ENCODE results near the gene CTSS.
"Not testable (repeated sequence)": the region's sequence is repeated elsewhere in the genome, so short reads cannot be mapped to it uniquely, and the experiment has no call there.

Gene CTSS

DNA sequence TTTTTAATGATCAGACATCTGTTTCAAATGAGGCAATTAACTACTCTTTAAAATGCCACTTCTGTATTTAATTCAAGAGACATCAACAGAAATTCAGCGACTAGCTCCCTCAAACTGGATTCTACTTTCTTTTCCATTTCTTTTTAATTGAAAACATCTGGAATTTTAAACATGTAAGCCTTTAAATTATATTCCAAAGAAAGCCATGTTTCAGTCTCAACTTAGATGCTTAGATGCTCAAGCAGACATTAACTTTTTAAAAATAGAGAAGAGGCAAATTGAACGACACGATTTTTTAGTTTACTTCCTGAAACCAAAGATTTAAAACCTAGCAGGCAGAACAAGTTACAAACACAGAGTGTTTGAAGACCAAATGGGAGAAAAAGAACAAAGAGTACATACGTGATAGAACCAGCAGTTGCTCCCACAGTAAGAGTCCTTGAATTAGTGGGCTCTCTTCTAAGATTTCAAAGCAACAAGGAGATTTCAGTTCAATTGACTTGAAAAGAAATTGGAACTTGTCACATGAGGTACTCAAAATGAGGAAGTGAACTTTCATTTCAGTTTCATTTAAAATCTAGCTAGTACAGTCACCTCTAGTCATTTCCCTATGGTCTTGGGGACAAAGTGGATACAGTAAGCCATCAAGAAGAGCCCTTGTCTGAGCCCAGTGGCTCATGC, at the start of gene CTSS:
Gene CTSS (minus strand): TSS at position 483 of the 681 bp plus-strand sequence. CDS start 1,015 bp downstream, outside the sequence.
- DNase-seq, result peak; percentile 97

DNA sequence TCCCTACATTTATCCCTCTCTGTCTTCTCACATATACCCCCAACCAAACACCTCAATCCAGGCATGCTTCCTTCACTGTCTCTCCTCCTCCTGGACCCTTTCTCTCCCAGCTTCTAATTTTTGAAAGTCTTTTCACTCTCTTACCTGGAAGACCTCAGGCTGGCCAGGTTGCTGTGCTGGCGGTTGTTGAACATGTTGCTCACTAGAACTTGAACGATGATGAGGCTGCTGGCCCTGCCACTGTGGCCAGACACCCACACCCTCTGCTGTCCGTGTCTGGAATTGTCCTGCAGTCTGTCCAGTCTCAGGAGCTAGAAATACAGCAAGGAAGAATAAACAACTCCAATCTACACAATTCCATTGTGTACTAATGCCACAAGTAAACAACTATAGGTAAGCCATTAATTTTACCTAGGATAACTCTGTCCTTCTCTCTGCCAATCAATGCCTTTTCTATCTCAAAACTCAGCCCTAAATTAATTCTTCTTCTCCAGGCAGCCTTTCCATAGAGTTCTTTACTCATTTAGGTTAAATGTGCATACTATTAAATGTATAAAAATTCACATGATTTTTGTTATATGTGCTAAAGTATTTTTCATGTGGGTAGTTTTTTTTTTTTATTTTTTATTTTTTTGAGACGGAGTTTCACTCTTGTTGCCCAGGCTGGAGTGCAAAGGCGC, 47.6 kb upstream of the CTSS start:
- peak; percentile 70 for DNase-seq

DNA sequence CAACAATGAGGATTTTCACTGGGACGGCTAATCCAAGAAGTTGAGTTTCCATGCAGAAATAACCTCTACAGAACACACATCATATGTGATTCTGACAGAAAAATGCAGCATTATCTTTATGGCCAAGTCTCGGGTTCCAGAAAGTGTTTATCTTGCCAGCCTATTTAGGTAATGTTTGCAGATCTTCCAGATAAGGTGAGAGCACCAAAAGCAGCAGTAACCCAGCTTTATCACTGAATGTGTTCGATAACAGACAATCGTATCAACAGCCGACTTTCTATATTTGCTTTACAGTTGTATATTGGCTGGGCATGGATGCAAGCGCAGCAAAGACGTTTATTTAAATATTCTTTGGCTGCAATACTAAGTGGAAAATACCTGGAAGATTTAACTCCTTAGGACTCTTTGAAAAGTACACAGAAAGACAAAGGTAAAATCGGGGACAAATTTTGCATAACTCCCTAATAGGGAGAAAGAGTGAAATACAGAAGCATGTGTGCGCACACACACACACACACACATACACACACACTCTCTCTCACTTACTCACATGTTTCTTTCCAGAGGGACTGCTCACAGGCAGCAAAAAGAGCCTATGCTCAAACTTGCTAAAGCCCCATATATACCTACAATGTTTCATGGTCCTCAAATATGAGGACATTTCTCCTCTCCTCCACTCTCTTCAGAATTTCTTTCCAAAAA, 45.5 kb upstream of the CTSS start:
- no peak for DNase-seq

DNA sequence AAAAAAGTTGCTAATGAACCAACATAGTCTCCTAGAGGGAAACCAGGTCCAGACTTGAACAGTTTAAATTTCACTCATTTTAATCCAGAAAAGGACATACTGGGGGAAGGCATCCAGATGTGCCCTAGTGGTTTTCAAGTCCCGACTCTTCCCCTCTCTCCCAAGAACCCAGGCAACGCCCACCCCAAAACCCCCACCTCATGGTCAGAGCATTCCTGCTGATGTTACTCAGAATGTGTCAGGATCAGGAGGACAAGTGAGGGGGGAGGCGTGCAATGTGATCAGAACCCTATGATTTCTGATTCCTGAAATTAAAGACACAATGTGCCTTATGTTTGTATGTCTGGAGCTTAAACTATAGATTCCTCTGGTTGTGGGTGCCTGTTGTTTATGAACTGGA, 44.1 kb upstream of the CTSS start:
- no peak for DNase-seq

DNA sequence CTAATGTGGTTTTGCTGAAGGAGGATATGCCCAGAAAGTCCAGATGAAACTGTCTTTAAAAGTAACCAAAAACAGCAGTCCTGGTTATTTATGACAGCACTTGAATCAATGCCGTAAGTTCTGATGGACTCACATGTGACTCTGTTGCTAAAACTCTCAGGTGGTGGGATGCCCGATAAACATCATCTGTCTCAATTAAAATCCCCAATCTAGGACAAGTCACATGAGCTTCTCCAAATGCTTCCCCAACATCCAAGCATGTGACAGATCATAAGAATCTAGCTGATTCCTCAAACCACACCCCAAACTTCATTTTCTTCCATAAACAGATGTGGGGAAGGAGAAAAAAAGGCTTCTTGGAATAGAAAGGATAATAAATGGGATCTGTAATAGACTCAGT, 43.3 kb upstream of the CTSS start:
- peak; percentile 15 for DNase-seq

DNA sequence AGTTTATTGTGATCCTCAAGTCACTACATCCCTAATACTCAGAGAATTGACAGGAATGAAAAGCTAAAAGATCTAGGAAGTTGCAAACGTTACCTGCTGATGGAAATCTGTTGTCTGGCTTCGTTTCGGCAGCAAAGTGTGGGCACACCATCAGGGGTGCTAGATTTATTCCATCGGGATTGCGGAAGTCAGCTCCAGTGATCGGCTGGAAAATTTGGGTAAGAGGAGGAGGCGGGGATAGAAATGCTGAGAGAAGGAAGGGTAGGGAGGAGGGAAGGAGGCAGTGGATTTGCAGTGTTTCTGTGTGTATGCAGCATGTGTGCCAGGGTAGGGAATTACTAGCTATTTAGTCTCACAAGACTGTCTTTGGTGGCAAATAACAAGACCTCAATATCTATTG, 42.5 kb upstream of the CTSS start, which contains the start of gene CTSK:
Gene CTSK (minus strand): TSS at position 140 of the 400 bp plus-strand sequence. CDS start 1,455 bp downstream, outside the sequence.
- peak; percentile 16 for DNase-seq

DNA sequence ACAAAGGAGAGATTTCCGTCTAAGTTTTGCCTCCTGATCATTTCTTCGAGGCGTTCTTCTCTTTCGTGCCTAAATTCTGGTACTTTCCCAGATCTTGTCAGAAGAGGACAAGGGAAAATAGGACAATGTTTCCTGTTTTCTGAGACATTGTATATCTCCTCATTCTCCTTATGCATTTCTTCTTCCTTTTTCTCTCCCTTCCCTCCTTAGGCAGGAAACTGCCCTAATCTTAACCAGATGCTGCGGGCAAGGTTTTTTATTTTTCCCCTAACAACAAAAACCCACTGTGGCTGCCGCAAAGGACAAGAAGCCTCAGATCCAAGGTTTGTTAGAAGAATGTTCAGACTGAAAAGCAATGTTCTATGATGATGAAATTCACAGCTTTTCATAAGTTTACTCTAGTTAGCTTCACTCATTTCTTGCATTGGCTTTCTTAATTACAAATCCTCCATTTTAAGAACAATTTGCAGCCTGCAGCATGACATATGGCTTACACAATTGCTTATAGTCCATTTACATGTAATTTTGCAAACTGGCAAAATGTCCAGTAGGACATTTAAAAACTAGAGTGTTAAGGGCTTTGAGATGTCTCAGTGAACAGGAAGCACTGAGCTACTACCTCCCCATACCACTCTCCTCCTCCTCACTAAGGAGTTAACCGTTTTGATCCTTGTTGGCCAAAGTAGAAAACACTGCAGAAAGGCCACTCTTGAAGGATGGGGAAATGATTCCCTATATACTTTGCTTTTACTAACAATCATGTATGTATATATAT, 41.9 kb upstream of the CTSS start:
- peak; percentile 53 for DNase-seq

DNA sequence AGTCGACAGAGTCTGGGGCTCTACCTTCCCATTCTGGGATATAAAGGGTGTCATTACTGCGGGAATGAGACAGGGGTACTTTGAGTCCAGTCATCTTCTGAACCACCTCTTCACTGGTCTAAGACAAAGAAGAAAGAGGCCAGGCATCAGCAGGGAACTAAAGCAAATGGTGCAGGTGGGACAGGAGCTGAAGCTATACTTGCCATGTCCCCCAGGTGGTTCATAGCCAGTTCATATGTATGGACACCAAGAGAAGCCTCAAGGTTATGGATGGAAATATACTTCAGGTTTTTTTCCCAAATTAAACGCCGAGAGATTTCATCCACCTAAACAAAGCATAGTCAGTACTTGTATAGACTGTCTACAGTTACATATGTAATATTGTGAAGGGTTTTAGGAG, 40.3 kb upstream of the CTSS start:
- DNase-seq, result no peak

DNA sequence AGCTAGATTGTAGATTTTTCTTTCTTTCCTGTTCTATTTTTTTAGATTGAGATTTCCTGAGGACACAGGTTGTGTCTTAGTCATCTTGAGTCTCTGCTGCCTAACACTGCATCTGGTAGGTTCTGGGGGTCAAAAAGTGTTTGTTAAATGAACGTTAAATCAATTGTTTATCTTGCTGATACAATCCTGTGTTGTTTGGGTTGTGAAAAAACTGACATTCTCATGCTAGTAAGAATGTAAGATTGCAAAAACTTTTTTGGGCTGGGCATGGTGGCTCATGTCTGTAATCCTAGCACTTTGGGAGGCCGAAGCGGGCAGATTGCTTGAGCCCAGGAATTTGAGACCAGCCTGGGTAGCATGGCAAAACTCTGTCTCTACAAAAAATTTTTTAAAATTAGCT, 39.1 kb upstream of the CTSS start:
- DNase-seq, result no peak

DNA sequence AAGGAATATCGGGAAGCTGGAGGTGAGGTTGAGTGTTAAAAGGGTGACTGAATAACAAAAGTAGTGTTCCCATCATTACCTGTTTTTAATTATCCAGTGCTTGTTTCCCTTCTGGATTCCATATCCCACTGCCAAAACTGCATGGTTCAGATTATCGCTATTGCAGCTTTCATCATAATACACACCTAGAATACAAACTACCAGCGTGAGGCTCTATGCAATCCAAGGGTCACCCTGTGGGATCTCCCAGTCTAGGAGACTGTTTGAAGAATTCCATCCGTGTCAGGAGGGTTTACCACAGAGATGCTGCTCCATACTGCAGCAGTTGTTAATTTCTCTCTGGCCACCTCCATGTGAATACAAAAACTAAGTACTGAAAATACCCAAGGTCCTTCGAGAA, 33.5 kb upstream of the CTSS start:
- DNase-seq, result no peak

DNA sequence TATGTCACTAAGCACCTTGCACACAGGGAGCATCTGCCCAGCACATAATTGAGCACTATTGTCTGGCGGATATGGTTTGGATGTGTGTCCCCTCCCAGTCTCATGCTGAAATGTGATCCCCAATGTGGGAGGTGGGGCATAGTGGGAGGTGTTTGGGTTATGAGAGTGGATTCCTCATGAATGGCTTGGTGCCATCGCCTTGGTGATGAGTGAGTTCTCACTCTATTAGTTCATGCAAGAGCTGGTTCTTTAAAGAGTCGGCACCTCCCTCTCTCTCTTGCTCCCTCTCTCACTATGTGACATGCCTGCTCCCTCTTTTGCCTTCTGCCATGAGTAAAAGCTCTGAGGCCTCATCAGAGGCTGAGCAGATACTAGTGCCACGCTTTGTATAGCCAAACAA, 32.9 kb upstream of the CTSS start:
- no peak for DNase-seq

DNA sequence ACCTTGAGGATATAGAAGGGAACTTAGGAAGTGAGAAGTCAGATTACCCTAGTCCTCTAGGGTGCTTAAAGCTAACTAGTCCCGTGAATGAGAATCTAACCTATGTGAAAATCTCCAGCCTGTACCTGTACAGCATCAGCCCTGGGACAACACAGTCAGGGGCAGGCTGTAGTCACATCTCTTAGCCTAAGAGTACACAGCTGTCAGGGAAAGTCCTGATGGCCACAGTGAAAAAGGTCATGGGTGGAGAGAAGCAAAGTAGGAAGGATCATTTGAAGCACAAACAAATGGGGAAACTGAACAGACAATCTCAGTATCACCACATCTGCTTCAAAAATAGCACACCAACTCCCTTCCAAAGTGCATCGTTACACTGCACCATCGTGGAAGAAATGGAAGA, 30.8 kb upstream of the CTSS start:
- DNase-seq, result no peak

DNA sequence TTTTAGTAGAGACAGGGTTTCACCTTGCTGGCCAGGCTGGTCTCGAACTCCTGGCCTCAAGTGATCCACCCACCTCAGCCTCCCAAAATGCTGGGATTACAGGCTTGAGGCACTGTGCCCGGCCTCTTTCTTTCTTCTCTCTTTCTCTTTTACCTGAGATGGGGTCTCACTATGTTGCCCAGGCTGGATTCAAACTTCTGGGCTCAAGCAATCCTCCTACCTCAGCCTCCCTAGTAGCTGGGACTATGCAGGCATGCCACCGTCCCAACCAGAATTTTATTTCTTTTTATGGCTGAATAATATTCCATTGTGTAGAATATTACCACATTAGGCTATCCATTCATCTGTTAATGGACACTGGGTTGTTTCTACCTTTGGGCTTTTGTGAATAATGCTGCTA, 28.2 kb upstream of the CTSS start:
- DNase-seq, result not testable (repeated sequence)

DNA sequence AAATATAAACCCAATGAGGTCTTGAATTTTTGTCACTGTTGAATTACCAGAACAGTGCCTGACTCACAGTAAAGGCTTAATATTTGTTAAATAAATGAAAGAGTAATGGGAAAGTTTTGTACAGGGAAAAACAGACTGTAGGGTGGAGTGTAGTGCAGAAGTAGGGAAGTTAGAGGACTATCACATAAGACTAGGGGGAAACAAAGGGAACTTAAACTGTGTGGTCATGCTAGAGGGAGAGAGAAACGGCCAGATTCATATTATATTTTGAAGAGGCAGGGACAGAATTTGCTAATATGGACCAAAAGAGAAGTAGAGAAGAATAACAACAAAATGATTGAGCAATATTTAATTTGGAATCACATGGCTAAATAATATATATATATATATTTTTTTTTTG, 27.6 kb upstream of the CTSS start:
- DNase-seq, result peak; percentile 71

DNA sequence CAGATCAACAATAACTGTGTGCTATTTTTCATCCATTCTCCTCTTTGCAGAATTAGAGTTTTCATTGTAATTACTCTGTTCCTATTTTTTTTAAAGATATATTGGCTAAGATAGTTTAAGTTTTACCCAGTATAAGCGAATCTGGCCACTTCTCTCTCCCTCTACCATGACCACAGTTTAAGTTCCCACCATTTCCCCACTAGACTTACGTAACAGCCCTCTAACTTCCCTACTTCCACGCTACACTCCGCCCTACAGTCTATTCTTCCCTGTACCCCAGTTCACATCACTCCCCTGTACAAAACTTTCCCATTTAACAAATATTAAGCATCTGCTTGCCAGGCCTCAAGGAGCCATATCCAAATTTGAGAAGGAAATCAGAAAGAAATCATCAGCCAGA, 26.0 kb upstream of the CTSS start:
- peak; percentile 84 for DNase-seq

DNA sequence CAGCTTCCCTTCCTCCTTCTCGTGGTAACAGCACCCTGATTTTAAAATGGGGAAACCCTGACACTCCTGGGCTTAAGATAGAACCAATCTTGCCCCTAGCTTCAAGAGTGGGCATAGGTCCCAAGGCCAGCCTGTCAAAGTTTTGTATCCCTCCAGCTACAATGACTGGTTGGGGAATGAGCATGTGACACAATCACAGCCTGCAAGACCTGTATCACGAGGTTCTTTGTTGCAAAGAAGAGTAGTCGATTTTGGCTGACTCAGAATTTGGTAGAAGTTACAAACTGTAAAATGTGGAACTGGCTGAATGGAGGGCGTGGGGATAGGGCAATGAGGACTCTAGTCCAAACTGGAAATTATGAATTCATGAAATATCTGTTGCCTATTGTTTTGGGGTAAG, 23.8 kb upstream of the CTSS start:
- peak; percentile 76 for DNase-seq

DNA sequence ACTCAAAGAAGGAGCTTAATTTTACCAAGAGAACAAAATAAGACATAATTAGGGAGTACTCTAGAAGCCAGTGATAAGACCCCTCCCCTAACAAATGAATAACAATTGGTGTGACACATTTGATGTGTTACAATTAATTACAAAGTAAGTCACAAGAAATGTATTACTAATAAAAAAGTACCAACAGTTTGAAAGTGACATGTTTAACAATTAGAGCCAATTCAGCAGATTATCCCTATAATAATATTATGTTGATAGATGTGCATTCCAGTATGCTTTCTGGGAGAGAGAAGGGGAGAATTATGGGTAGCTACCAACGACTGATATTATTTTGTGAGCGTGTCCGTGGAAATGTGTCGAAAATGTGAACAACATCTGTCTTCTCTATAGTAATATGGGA, 23.4 kb upstream of the CTSS start:
- DNase-seq, result no peak

DNA sequence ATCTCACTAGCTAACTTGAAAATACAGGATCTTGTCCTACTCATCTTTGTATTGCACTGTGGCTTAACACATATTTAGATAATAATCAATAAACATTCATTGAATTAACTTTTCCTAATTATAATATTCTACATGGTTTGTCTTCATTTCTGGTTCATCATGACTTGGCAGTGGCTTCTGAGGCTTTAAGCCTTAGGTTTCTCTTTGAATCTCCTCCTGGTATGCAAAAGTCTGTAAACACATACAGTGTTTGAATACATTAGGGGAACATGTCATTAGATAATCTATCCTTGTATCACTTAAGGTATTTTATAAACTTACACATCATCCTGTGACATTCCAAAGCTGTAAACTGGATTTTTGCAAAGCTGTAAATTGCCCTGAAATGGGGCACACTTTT, 21.9 kb upstream of the CTSS start:
- no peak for DNase-seq

DNA sequence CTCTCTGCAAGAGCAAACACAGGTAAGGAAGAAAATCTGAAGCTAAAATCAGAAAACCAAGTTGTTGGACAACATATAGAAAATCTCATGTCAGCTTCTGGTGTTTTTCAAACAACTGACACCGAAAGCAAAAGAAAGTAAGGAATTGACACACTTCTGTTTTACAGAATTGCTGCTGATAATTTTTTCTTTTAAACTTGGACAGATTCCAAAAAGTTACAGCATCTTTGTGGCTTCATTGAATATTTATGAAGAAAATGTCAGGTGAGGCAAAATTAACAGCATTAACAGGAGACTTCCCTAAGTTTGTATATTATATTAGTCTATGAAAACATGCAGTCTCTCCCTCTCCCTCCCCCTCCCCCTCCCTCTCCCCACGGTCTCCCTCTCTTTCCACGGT, 14.9 kb upstream of the CTSS start:
- peak; percentile 62 for DNase-seq

DNA sequence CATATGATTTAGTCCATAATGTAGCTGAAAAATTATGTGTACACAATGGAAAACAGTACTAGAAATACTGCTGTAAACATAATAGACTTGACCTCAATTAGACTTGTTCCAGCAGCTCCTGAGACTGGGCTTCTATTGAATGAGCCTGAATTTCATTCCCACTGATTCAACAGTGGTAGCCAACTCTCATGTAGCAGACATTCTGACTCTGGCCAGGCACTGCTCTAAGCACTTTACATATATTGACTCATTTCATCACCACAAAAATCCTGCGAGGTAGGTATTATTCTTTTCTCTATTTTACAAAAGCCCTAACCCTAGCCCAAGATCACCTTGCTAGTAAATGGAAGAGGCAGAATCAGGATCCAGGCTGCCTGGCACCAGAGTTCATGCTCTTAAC, 12.8 kb upstream of the CTSS start:
- DNase-seq, result no peak

DNA sequence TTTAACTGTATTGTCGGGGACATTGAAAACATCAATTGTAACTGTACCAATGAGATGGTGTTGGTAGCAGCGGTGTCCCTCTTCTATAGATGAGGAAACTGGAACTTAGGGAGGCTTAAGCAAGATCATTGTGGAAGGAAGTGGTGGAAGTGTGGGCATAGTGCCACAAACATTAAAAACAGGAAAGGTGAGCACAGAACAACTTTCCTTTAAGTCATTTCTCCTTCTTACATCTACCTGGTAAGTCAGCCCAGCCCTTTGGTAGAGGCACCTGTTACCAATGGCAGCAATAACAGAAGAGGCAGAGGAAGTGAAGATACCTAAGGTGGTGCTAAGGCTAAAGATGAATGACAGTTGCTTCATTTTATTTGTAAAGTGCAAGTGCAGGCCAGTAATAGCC, 12.0 kb upstream of the CTSS start:
- DNase-seq, result no peak

DNA sequence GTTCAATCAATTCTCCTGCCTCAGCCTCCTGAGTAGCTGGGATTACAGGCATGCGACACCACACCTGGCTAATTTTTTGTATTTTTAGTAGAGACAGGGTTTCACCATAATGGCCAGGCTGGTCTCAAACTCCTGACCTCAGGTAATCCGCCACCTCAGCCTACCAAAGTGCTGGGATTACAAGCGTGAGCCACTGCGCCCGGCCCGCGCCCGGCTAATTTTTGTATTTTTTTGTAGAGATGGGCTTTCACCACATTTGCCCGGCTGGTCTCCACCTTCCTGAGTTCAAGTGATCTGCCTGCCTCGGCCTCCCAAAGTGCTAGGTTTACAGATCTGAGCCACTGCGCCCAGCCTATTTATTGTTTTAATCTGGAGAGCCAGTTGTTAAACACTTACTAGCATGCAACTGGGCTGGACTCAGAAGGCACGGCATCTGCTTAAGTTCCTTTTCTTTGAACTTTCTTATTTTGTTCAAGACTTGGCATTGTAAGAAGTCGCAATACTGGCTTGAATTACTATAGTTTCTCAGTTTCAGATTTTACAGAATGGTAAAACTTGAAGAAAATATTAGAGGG, 10.4 kb upstream of the CTSS start:
- not testable (repeated sequence) for DNase-seq

DNA sequence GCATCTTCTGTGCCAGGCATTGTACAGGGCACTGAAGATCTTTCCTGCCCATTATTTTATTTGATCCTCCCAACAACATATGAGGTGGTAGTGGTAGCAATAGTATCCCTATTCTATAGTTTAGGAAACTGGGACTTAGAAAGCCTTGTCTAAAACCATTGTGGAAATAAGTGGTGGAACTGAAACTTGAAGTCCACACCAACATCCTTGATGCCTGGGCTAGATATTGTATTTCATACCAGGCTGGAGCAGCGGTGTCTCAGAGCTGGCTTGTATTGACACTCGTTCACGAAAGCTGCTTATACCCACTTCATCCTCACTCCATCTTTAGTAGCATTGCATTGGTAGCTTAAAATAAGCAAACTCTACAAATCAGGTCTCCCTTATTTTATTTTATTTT, 9.7 kb upstream of the CTSS start:
- peak; percentile 43 for DNase-seq
